Activated CD4-positive, alpha-beta T cell treated with anti-CD3 and anti-CD28 coated beads for 1 hour (primary cell): ENCODE results near the gene LYRM9.
"Not testable (repeated sequence)": the region's sequence is repeated elsewhere in the genome, so short reads cannot be mapped to it uniquely, and the experiment has no call there.

Source experiments
- DNase-seq: peaks from one replicate; pipeline ENCODE4 v3.0.0-alpha.2; 2020

The LYRM9 gene

DNA sequence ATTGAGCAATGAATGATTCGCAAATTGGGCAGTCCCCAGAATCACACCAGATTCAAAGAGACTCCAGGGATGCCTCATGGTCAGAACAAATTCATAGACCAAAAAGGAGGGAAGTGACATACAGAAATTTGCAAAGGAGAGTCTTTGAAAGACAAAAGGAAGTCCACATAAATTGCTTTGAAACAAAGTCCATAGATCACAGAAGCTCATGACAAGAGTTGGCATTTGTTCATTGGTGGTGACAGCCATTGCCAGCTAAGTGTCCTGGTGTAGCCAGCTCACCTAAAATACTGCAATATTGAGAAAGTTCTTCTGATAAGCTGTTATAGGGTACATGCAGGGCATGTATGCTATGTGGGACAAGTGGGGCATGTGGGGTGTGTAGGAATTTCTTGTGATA is 55.4 kb downstream of the LYRM9 start:
- DNase-seq: not testable (repeated sequence)

DNA sequence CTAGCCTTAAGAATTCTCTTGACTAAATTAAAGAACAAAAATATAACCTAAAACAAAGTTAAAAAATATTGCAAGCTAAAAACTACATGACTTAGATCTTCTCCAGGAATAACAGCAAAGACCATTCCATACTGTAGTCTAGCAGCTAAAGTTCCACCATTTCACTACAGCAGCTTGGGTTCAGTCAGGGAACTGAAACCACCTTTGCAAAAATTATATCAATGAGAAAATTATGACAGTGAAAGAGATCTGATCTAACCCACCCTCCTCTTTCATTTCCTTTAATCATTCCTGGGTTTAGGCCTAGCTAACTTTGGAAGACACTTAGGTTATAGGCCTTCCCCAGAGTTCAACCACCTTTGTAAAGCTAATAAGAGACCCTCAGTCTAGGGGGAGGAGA is 56.5 kb downstream of the LYRM9 start:
- DNase-seq: no peak

DNA sequence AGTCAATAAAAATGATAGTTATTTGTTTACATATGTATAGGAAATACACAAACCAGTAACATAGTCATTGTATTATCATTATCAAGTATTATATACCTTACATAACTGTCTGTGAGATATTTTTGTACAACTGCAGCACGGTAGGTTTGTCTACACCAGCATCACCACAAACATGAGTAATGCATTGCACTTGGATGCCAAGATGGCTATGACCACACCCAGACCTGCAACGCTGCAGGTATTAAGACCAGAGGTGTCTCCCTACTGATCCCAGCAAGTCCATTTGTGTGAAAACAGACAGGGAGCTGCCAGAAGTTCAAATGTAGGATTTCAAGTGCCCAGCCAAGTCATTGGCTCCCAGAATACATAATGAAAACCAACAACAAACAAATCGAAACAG is 58.6 kb downstream of the LYRM9 start:
- no peak for DNase-seq

DNA sequence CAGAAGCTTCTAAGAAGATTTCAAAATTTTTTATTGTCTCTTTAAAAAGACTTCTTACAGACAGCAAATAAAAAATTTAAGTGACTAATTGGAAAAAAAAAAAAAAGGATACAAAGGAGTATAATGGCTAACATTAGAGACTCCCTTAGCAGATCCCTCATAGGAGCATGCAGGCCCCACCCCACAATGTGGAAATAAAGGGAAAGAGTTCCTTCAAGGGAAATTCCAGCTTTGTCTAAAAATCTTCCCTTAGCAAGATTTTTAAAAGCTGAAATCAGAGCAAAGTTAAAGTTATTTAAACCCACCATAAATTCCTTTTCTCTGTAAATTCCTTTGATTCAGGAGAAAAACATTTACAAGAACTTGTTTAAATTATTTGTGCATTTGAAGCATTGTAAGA is 60.3 kb downstream of the LYRM9 start:
- DNase-seq: no peak

DNA sequence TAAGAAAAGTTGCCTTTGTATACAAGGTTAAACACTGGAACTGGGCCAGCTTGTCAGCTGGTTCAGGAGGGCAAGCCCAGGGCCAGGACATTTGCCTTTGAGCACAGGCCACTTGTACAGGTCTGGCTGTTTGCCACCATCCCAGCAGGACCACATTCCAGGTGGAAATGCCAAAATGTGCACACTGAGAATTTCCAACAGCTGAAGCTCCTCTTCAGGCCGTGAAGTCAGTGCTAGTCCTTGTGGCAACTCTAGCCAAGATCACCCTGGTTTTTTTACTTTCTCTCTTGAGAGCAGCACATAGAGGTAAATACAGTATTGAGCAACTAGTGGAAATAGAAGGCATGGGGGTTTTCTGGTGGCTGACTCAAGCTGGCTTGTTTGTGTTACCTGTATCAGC is 63.3 kb downstream of the LYRM9 start:
- not testable (repeated sequence) for DNase-seq

DNA sequence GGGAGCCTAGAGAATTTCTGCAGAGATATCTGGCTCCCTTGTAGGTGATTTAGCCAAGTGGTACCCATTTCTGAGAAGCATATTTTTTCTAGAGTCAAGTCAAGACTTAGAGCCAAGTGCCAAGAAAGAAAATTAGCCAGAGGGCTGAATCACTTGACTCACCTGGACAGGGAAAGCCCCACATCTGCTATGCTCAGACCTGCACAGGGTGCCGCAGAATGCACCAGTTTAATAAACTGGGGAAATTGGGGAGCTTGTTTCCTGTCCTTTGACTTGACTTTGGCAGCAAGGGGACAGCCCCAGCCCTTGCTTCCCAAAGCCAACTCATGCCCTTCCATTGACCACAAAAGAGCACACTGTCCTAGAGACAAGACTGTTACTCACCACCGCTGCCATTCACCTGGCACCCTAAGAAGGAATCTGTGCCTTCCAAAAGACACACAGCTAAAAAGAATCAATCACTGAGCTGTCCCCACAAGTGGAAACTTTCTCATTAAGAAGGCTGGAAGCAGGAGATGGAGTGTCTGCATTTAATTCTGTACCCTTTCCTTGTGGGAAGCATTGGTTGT is 63.9 kb downstream of the LYRM9 start:
- DNase-seq: not testable (repeated sequence)
